Loucy (cell line): ENCODE data around the gene TMOD4.

ENCODE experiments used
- H2AFZ ChIP-seq: fragments of 200-600 bp; sonication (generic); 2 replicates; pipeline ENCODE4 v1.6.0; 2016; ENCODE audit warnings: antibody characterized with exemption, mild to moderate bottlenecking, low read length, moderate library complexity
- H3F3A ChIP-seq: fragments of 200-600 bp; 2 replicates; pipeline ENCODE4 v1.6.0; 2016; ENCODE audit warnings: antibody characterized with exemption, low read depth, mild to moderate bottlenecking
- H3K27me3 ChIP-seq: fragments of 200-600 bp; sonication (generic); 2 replicates; pipeline ENCODE4 v1.6.1; 2014; ENCODE audit warnings: low read length, mild to moderate bottlenecking; ENCODE audit not compliant: insufficient read depth, poor library complexity, severe bottlenecking
- H3K36me3 ChIP-seq: fragments of 200-600 bp; sonication (generic); 2 replicates; pipeline ENCODE4 v1.6.1; 2016; ENCODE audit warnings: low read length; ENCODE audit not compliant: insufficient read depth
- H3K4me1 ChIP-seq: fragments of 200-600 bp; sonication (generic); 2 replicates; pipeline ENCODE4 v1.5.1; 2014; ENCODE audit warnings: low read length, mild to moderate bottlenecking; ENCODE audit not compliant: insufficient read depth, poor library complexity, severe bottlenecking
- H3K4me2 ChIP-seq: fragments of 200-600 bp; sonication (generic); 2 replicates; pipeline ENCODE4 v1.6.0; 2014; ENCODE audit warnings: antibody characterized with exemption, low read length, low read depth, mild to moderate bottlenecking; ENCODE audit not compliant: poor library complexity, severe bottlenecking
- H3K4me3 ChIP-seq: fragments of 200-600 bp; sonication (generic); 2 replicates; pipeline ENCODE4 v1.5.1; 2014; ENCODE audit warnings: low read length, mild to moderate bottlenecking, mixed read lengths; ENCODE audit not compliant: poor library complexity, severe bottlenecking
- H3K79me2 ChIP-seq: fragments of 200-600 bp; sonication (generic); 2 replicates; pipeline ENCODE4 v1.6.1; 2014; ENCODE audit warnings: low read length; ENCODE audit not compliant: insufficient read depth
- H3K9ac ChIP-seq: fragments of 200-600 bp; sonication (generic); 2 replicates; pipeline ENCODE4 v1.6.0; 2014; ENCODE audit warnings: mild to moderate bottlenecking, low read depth, low read length, moderate library complexity; ENCODE audit not compliant: poor library complexity, severe bottlenecking
- H3K9me2 ChIP-seq: fragments of 200-600 bp; sonication (generic); replicated peaks from 2 replicates; pipeline ENCODE4 v1.6.1; 2016; ENCODE audit warnings: low read depth, low read length, mixed read lengths
- H3K9me3 ChIP-seq: fragments of 200-600 bp; sonication (generic); 2 replicates; pipeline ENCODE4 v1.6.1; 2014; ENCODE audit warnings: mild to moderate bottlenecking, antibody characterized with exemption, low read length, low read depth; ENCODE audit not compliant: insufficient read depth
- H4K20me1 ChIP-seq: fragments of 200-600 bp; sonication (generic); 2 replicates; pipeline ENCODE4 v1.6.0; 2014; ENCODE audit warnings: antibody characterized with exemption, low read length, mild to moderate bottlenecking; ENCODE audit not compliant: insufficient read depth, poor library complexity, severe bottlenecking
- CTCF ChIP-seq: fragments of 200-600 bp; sonication (generic); conservative IDR thresholded peaks from 2 replicates; pipeline ENCODE4 v1.5.1; 2014; ENCODE audit warnings: mild to moderate bottlenecking, antibody characterized with exemption, low read length
- EZH2phosphoT487 ChIP-seq: fragments of 200-600 bp; IDR thresholded peaks from 2 replicates; pipeline ENCODE4 v1.6.1; 2018; ENCODE audit warnings: antibody characterized with exemption, mild to moderate bottlenecking, moderate library complexity, borderline replicate concordance

The TMOD4 gene

GRCh38 chr1:151164732-151165280 lies 11.0 kb downstream of the TMOD4 start:
- peak overlapping the region; percentile 91 for H3K4me2 ChIP-seq
- peak overlapping the region; percentile 84 for H3K9ac ChIP-seq
- H3F3A ChIP-seq = no peaks in the 10 kb centered on the region
- peak overlapping the region; percentile 93 for H3K4me3 ChIP-seq
- H3K27me3 ChIP-seq = no peaks in the 10 kb centered on the region
- H3K9me3 ChIP-seq = no peaks in the 10 kb centered on the region
- peaks cover 22% of the 10 kb centered on the region for H3K4me1 ChIP-seq
- H2AFZ ChIP-seq = peak overlapping the region; percentile 83
- TF ChIP-seq CTCF (no peak), EZH2phosphoT487 (no peak)
- H4K20me1 ChIP-seq = no peaks in the 10 kb centered on the region
- no peaks in the 10 kb centered on the region for H3K9me2 ChIP-seq
- peaks cover 39% of the 10 kb centered on the region for H3K79me2 ChIP-seq
- peaks cover 5% of the 10 kb centered on the region; the same call in 1 of the 2 replicates for H3K36me3 ChIP-seq

GRCh38 chr1:151159373-151159772 lies 16.4 kb downstream of the TMOD4 start:
- no peaks in the 10 kb centered on the region for H4K20me1 ChIP-seq
- no peaks in the 10 kb centered on the region for H3F3A ChIP-seq
- TF ChIP-seq CTCF = no peak
- no peak for TF ChIP-seq EZH2phosphoT487
- no peaks in the 10 kb centered on the region for H3K36me3 ChIP-seq
- H3K4me2 ChIP-seq = peak overlapping the region; percentile 35
- H3K9me2 ChIP-seq = no peaks in the 10 kb centered on the region
- H3K9ac ChIP-seq = peak overlapping the region; percentile 37
- no peak overlapping the region for H2AFZ ChIP-seq
- no peaks in the 10 kb centered on the region for H3K9me3 ChIP-seq
- no peak overlapping the region for H3K4me3 ChIP-seq
- peaks cover 36% of the 10 kb centered on the region for H3K4me1 ChIP-seq
- H3K79me2 ChIP-seq = peaks cover 24% of the 10 kb centered on the region; the same call in 1 of the 2 replicates
- H3K27me3 ChIP-seq = no peaks in the 10 kb centered on the region

- TF ChIP-seq EZH2phosphoT487 (no peak), CTCF (no peak)
- Histone ChIP-seq H3K9ac (no peak overlapping the region), H2AFZ (no peak overlapping the region), H3F3A (no peaks in the 10 kb centered on the region), H3K4me2 (peak overlapping the region; percentile 80), H3K9me3 (no peaks in the 10 kb centered on the region), H3K79me2 (peaks cover 20% of the 10 kb centered on the region; the same call in 1 of the 2 replicates), H3K36me3 (no peaks in the 10 kb centered on the region), H4K20me1 (no peaks in the 10 kb centered on the region), H3K9me2 (no peaks in the 10 kb centered on the region), H3K4me1 (peaks cover 32% of the 10 kb centered on the region), H3K27me3 (no peaks in the 10 kb centered on the region), H3K4me3 (peak overlapping the region; percentile 76)
Measured at GRCh38 chr1:151158751-151159251, 17.0 kb downstream of the TMOD4 start.
